G401 (cell line): ENCODE results near the gene PACSIN1. TPM values are rescaled to one million over a fixed set of nuclear protein-coding genes. Genes with fewer than 3 reads are reported as not detected.

Experiments used
- DNase-seq: peaks from one replicate; pipeline ENCODE4 v3.0.0-alpha.2; 2015; ENCODE audit warnings: low spot score
- in situ Hi-C: cut with HindIII; loops from 2 replicates; pipeline ENCODE4 v1.10.0; 2016; ENCODE audit warnings: low sequenced_read_pairs, mixed read lengths
- total RNA-seq: library from RNA; depleted of rRNA; stranded (reverse); fragments of >200 nt; shearing (Covaris generic); gene quantifications from 2 replicates; pipeline ENCODE4 v1.2.3, GENCODE V29; 2014; rRNA removed

PACSIN1 gene, protein sequence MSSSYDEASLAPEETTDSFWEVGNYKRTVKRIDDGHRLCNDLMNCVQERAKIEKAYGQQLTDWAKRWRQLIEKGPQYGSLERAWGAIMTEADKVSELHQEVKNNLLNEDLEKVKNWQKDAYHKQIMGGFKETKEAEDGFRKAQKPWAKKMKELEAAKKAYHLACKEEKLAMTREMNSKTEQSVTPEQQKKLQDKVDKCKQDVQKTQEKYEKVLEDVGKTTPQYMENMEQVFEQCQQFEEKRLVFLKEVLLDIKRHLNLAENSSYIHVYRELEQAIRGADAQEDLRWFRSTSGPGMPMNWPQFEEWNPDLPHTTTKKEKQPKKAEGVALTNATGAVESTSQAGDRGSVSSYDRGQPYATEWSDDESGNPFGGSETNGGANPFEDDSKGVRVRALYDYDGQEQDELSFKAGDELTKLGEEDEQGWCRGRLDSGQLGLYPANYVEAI
- 0.12 TPM in 1 of 2 replicates, not detected in the other for total RNA-seq

DNA sequence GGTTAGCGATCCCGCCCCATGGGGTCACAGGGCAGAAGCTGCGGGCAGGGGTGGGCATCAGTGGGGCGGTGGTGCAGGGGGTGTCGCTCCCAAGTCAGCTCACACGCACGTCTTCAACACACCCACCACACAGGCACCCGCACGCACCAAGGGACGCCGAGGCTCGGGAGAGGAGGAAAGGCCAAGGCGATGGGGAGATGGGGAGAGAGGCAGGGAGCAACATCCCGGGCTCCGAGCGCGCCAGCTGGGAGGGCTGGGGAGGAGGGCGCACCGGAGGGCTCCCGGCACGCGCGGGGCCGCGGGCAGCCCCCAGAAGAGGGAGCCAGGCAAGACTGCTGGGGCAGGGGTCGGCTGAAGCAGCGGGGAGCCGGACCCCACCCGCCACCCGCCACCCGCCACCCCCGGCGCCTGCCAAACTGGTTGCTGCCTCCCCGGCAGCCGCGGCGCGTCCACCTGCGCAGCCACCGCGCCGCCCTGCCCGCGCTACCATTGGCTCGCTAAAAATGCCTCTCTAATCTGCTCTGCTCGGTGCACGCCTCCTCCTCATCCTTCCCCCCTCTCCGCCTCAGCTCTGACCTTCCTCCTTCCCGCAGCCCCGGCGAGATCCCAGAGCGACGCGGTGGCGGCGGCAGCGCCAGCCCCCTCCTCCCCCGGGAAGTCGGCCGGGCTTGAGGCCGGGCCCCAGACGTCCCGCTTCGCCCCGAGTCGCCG lies at the start of gene PACSIN1:
Gene PACSIN1 (plus strand): TSS at position 546 of the 711 bp plus-strand sequence. CDS start 60,230 bp downstream, outside the sequence.
- in situ Hi-C loops, result no loop called here
- DNase-seq, result peak; percentile 92

DNA sequence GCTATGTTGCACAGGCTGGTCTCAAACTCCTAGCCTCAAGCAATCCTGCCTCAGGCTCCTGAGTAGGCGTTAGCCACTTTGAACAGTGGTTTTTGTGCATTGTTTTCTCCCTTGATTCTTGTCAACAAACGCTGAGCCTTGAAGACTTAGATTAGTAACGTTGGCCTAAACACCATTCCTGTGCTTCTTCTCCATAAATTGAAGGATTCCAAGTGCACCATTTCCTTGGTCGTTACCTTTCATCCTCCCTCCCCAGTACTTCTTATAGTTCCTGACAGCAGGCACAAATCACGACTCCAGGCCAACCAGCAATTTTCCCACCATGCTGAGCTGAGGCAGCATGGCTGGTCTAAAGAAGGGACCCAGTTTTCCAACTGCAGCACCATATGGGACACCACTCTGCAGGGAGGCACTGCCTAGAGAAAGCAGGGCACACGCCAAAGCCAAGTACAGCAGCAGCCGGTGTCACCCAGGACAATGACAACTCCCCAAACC lies 49.0 kb upstream of the PACSIN1 start:
- in situ Hi-C loops, result no loop called here
- peak; percentile 79 for DNase-seq

DNA sequence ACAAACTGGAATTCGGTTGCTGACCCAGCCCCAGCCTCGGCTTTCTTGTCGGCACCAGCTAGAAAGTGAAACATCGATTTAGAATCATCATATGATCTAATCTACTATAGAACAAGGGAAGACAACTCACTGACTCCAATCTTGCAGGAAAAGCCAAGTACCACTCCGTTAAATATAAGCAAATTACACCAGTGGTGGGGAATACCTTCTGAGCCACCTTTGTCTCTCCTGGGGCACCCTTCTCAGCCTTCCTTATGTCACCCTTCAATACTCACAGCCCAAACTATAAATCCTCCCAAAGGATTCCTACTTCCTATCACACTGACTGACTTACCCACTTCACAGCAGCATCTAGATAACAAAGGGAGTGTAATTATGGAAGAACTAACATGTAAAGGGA lies 47.5 kb upstream of the PACSIN1 start:
- in situ Hi-C loops, result no loop called here

DNA sequence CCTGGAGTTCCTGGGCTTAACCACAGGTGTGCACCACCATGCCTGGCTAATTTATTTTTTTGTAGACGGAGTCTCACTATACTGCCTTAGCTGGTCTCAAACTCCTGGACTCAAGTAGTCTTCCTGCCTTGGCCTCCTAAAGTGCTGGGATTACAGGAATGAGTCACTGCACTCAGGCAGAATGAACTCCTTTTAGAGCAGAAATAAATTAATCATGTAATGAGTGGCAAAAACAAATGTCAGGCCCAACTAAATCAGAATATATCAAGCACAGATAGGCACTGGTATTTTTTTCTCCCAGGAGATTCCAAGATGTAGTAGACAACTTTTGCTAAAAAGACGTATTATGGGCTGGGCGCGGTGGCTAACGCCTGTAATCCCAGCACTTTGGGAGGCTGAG lies 42.6 kb upstream of the PACSIN1 start:
- in situ Hi-C loops, result no loop called here
- no peak for DNase-seq

More for the DNA sequence above, 47.5 kb upstream of the PACSIN1 start:
- no peak for DNase-seq

DNA sequence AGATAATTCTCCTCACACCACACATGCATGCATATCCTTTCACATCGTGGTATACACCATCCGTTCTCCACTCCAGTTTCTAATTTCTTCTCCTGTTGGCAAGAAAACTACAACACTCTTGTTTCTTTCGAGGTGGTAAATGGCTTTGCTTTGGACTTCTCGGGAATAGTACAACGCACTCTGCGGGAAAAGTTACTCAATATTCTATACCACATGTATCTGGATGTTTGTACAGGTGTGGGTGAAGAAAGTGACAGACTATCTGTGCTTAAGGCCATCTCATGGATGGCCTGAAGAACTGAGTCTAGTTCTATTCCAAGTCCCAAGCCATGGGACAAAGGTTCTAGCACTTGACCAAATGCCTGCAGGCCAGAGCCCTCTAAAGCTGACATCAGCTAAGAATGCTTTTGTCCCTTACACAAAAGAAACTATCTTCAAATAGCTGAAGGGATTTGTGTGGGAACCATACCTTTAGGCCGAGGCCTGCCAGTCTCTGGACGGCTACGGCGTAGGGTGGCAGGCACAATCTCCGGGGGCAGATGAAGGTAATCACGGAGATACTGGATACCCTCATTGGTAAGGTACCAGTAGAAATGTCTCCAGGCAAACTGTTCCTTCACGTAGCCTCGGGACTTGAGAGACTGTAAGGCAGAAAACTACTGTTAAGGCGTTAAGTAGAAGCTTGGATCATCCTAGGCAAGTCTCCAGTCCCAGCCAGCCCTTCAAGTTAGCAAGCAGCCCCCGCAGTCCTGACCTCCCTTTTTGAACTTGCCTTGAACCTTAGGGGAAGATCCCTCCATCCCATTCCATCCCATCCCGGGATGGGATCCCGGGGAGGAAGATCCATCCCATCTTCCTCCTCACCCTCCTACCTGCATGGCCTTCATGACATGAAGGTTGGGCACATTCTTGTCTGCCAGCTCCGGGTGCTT lies 41.4 kb upstream of the PACSIN1 start:
- in situ Hi-C loops, result no loop called here
- no peak for DNase-seq

DNA sequence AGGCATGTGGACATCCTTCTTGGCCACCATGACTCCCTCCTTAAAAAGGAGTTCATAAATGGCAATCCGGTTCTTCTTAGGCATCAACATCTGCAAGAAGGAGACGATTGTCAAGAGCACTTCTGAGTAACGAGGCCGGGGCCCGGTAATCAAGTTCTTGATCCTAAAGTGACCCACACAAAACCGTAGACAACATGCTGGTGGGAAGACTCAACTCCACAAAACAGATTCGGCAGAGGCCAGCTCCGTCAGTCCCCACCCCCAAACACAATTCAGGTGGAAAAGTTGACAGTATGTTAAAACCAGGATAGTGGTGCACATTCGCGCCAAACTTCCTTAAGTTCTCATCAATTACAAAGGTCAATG lies 40.8 kb upstream of the PACSIN1 start:
- in situ Hi-C loops, result no loop called here
- no peak for DNase-seq

DNA sequence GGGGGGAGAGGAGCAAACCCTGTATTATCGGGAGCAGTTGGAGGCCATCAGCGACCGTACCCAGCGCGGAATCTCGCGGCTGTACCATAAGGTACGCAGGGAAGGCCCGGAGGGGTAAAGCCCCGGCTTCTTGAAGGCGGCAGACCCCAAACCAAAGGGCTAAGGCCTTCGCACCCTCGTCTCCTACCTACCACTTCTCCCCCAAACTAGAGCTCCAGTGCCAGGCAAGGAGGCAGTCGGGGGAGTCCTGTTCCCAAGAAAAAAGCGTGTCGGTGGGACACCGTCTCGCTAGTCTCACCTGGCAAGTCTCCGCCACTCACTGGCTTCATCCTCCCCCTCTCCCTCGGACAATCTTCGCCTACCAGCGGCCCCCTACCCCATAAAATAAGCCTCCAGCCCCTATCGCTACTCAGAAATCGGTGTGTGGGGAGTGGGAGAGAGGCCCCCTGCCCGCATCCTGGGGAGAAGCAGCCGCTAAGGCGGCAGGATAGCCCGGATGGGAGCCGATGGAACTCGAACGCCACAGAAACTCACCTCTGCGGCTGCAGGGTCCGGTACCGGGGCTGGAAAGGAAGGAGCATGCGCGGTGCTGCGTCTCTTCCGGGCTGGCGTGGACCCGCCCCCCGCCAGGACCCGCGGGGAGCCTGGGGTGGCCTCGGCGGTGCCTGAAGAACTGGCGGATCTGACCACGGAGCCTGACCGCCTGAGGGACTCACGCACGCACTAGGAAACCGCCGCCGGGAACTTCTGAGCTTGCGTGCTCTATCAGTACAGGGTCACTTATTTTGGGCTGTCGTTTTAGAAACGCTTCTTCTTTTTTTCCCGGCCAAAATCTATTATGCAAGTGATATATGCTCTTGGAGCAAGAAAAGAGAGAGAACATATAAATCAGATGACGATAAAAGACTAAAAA lies 40.1 kb upstream of the PACSIN1 start, which contains the start of gene RPS10:
Gene RPS10 (minus strand): TSS at position 572 of the 913 bp plus-strand sequence. CDS start 848 bp downstream, outside the sequence.
- DNase-seq, result peak; percentile 93
- in situ Hi-C loops, result no loop called here

DNA sequence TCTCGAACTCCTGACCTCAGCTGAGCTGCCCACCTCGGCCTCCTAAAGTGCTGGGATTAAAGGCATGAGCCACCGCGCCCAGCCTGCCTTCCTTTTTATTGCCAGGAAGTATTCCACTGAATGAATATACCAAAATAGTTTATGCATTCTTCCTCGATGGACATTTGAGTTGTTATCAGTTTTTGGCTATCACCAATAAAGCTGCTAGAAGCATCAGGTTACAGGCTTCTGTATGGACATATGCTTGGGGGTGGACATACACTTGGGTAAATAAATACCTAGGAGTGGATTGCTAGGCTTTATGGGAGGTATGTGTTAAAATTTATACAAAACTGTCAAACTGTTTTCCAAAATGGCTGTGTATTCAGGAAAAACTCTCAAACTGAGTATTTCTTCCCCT lies 30.0 kb upstream of the PACSIN1 start:
- DNase-seq, result no peak
- in situ Hi-C loops, result no loop called here

DNA sequence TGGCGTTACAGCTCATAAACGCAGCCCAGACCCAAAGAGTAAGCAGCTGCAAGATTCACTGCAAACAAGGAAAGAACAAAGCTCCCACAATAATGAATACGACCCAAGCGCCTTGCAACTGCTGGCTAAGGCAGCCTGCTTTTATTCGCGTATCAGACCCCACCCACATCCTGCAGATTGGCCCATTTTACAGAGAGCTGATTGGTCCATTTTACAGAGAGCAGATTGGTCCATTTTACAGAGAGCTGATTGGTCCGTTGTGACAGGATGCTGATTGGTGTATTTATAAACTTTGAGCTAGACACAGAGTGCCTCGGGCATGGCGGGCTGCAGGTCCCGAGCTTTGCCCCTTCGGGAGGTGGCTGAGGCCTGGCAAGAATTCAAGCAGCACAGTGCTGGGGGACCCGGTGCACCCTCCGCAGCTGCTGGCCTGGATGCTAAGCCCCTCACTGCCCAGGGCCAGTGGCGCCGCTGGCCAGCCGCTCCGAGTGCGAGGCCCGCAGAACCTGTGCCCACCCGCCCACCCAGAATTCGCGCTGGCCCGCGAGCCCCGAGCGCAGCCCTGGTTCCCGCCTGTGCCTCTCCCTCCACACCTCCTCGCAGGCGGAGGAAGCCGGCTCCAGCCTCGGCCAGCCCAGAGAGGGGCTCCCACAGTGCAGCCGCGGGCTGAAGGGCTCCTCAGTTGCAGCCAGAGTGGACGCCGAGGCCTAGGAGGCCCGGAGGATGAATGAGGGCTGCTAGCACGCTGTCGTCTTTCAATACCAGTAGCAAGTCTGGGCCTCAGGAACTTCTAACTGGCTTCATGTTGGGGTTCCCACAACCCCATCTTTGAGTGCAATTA lies 28.9 kb upstream of the PACSIN1 start:
- DNase-seq, result no peak
- in situ Hi-C loops, result no loop called here

DNA sequence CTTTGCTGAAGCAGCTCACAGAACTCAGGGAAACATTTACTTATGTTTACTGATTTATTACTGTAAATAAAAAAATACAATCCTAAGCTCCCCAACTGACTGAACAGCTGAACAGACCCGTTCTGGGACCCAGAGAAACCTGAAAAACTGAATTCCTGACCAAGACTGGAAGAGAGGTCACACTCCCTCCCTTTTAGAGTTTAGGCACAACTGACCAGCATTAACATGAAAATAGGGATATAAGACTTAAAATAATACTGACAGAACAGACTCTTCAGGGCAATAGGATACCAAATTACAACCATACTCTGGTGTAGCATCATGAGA lies 28.3 kb upstream of the PACSIN1 start:
- in situ Hi-C loops, result no loop called here
- DNase-seq, result no peak

DNA sequence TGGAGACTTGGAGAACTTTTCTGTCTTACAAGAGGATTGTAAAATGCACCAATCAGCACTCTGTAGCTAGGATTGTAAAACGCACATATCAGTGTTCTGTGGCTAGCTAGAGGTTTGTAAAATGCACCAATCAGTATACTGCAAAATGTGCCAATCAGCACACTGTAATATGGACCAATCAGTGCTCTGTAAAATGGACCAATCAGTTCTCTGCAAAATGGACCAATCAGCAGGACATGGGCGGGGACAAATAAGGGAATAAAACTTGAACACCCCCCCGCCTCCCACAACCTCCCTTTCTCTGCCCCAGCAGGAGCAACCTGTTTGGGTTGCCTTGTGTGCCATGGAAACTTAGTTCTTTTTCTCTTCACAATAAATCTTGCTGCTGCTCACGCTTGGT lies 27.2 kb upstream of the PACSIN1 start:
- in situ Hi-C loops, result no loop called here
- no peak for DNase-seq

DNA sequence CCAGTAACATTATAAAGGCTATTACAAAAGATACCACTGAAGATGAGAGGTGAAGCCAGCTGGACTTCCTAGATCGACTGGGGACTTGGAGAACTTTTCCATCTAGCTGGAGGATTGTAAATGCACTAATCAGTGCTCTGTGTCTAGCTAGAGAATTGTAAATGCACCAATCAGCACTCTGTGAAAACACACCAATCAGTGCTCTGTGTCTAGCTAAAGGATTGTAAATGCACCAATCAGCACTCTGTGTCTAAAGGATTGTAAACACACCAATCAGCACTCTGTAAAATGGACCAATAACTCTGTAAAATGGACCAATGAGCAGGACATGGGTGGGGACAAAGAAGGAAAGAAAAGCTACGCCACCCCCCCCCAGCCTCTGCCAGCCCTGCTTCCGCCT lies 26.4 kb upstream of the PACSIN1 start:
- no peak for DNase-seq
- in situ Hi-C loops, result no loop called here

DNA sequence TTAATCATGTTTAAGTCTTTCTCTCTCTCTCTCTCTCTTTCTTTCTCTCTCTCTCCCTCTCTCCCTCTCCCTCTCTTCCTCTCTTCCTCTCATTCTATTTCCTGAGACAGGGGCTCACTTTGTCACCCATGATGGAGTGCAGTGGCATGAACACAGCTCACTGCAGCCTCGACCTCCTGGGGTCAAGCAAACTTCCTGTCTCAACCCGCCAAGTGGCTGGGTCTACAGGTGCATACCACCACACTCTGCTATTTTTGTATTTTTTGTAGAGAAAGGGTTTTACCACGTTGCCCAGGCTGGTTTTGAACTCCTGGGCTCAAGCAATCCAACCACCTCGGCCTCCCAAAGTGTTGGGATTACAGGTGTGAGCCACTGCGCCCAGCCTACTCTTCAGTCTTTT lies 24.4 kb upstream of the PACSIN1 start:
- in situ Hi-C loops, result no loop called here

DNA sequence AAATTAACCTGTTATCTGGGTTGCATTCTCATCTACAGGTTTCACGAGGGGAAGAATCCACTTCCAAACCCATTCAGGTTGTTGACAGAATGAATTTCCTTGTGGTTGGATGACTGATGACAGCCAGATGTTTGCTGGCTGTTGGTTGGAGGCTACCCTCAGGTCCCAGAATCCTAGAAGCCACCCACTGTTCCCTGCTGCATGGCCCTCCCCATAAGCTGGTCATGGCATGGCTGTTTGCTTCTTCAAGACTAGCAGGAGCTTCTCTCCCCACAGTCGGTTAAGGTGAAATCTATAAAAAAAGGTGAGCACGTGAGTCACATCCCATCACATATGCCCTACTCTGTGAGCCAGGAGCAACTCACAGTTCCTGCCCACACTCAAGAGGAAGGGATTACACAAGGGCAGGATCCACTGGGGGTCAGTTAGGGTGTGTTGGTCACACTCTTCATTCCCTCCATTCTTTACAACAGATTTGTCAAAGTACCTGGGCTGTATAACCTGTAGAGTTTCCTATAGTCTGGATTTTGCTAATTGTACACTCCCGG lies 20.5 kb upstream of the PACSIN1 start:
- DNase-seq, result no peak
- in situ Hi-C loops, result no loop called here

More for the DNA sequence above, 24.4 kb upstream of the PACSIN1 start:
- DNase-seq, result no peak

DNA sequence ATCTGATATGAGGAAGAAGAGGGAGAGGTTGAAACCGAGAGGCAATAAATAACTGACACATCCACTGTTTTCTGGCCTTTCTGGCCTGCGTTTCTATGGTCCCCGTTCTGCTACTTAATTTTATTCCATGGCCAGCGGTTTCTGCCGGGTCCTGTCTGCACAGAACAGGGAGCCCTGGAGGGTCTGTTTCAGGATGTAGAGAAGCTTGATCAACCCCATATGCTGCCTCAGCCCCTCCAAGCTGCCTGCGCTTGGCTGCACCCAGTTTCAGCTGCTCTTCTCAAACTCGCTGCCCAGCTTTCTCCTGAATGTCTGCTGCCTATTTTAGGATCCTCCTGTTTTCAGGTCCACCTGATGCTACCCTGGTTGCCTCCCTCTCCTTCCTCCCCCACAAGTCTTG lies 18.5 kb upstream of the PACSIN1 start:
- in situ Hi-C loops, result no loop called here

DNA sequence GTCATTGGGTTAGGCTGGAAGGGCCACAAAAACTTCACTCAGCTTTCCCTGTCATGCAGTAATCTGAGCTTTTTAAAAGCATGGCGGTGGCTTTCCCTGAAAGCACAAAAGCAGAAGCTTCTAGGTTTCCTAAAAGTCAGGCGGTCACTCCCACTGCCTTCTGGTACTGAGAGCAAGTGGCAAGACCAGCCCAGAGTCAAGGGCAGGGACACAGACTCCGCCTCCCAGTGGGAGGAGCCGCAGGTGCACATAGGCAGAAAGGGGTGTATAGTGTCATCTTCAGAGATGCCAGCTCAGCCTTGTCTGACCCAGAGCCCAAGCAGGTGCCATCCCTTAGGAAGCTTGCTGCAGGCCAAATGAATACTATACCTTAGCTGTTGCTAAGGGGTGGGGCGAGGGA lies 18.0 kb upstream of the PACSIN1 start:
- in situ Hi-C loops, result no loop called here
- DNase-seq, result peak; percentile 97

More for the DNA sequence above, 18.5 kb upstream of the PACSIN1 start:
- peak; percentile 43 for DNase-seq

DNA sequence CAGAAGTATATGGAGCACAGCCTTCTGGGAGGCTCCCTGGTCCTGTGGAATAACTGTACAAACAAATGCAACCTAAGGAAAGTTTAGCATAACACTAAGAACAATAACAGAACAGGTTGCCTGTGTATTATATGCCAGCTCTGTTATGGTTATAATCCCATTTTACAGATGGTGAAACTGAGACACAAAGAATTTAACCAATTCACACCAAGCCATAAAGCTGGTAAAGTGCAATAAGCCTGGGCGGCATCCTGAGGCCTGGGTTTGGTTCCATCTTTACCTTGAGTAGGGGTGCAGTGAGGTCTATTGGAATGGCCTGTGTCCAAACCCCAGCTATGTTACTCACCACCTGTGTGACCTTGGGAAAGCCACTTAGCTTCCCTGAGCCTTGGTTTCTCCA lies 14.7 kb upstream of the PACSIN1 start:
- in situ Hi-C loops, result no loop called here

More for the DNA sequence above, 14.7 kb upstream of the PACSIN1 start:
- DNase-seq, result no peak
